Tibial nerve (tissue), 4 donors: Measurements from ENCODE around the gene CFAP20DC.

Experiments
- EP300 ChIP-seq, 2 donors: sonication (generic); formaldehyde crosslinking; IDR thresholded peaks; one replicate each; pipeline ENCODE4 v1.6.1; 2017; ENCODE audit warnings: antibody characterized with exemption in 2 of 2, mild to moderate bottlenecking in 1 of 2
- POLR2A ChIP-seq, 2 donors: fragments of 450-650 bp; IDR thresholded peaks; one replicate each; pipeline ENCODE4 v1.6.1; 2017; ENCODE audit warnings: antibody characterized with exemption in 2 of 2, mild to moderate bottlenecking in 2 of 2, moderate library complexity in 2 of 2
- TF ChIP-seq, protein P1 (sequence below), 5 experiments: fragments of 200-600 bp in 3 of 5; fragments of 450-650 bp in 2 of 5; sonication (generic) in 3 of 5; IDR thresholded peaks; one replicate each; pipeline ENCODE4 v1.5.1; 2016 to 2019; ENCODE audit warnings: antibody characterized with exemption in 5 of 5, mild to moderate bottlenecking in 3 of 5, moderate library complexity in 2 of 5

DNA sequence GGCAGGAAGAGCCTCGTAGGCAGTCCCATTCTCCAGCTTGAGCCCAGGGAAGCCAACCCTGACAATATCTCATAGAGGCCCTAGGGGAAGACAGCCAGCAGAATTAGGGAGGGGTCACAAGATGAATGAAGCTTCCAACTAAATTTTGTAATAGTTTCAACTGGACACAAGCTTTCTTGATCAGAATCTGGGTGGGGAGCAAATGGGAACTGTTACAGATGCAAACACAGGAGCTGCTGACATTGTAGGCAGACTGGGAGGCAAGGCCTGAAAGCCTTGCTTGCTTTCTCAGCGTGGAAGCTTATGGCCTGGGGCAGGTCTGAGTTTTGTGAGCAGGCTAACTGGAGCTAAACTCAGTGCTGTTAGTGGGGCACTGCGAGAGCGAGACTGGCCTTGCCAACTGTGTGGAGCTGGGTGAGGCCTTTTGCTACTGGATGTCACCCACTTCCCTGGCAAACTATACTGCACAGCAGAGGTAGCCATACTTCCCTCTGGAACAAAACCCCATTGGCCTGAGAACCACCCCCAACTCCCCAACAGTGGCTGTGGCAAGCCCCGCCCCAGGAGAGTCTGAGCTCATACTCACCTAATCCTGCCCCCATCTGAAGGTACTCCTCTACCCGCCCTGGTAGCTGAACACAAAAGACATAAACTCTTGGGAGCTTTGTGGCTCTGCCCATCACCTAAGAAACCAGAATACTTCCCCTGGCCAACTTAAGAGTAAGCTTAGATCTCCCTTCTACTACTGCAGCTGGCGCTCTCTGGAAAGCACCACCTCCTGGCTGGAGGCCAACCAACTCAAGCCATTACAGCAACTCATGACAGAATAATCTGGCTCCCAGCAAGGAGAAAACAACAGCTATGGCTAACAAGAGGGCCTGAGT is 42.9 kb downstream of the CFAP20DC start:
- TF ChIP-seq, protein P1, sequence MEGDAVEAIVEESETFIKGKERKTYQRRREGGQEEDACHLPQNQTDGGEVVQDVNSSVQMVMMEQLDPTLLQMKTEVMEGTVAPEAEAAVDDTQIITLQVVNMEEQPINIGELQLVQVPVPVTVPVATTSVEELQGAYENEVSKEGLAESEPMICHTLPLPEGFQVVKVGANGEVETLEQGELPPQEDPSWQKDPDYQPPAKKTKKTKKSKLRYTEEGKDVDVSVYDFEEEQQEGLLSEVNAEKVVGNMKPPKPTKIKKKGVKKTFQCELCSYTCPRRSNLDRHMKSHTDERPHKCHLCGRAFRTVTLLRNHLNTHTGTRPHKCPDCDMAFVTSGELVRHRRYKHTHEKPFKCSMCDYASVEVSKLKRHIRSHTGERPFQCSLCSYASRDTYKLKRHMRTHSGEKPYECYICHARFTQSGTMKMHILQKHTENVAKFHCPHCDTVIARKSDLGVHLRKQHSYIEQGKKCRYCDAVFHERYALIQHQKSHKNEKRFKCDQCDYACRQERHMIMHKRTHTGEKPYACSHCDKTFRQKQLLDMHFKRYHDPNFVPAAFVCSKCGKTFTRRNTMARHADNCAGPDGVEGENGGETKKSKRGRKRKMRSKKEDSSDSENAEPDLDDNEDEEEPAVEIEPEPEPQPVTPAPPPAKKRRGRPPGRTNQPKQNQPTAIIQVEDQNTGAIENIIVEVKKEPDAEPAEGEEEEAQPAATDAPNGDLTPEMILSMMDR (IDR thresholded peaks at IDR 0.05) = no peak
- TF ChIP-seq EP300 (IDR thresholded peaks at IDR 0.05) (no peak), POLR2A (IDR thresholded peaks at IDR 0.05) (no peak)
